Neural progenitor cell (in vitro differentiated cells): ENCODE results near the gene A1CF.

Experiments used
- CTCF ChIP-seq: fragments of 200-600 bp; sonication (generic); IDR thresholded peaks from 2 replicates; pipeline ENCODE4 v1.5.1; 2017; ENCODE audit warnings: antibody characterized with exemption, mild to moderate bottlenecking
- EZH2 ChIP-seq: fragments of 200-600 bp; sonication (generic); IDR thresholded peaks from 2 replicates; pipeline ENCODE4 v1.6.1; 2017; ENCODE audit warnings: antibody characterized with exemption, mild to moderate bottlenecking, moderate library complexity
- EZH2phosphoT487 ChIP-seq: fragments of 200-600 bp; sonication (generic); IDR thresholded peaks from 2 replicates; pipeline ENCODE4 v1.6.1; 2017; ENCODE audit warnings: antibody characterized with exemption

DNA sequence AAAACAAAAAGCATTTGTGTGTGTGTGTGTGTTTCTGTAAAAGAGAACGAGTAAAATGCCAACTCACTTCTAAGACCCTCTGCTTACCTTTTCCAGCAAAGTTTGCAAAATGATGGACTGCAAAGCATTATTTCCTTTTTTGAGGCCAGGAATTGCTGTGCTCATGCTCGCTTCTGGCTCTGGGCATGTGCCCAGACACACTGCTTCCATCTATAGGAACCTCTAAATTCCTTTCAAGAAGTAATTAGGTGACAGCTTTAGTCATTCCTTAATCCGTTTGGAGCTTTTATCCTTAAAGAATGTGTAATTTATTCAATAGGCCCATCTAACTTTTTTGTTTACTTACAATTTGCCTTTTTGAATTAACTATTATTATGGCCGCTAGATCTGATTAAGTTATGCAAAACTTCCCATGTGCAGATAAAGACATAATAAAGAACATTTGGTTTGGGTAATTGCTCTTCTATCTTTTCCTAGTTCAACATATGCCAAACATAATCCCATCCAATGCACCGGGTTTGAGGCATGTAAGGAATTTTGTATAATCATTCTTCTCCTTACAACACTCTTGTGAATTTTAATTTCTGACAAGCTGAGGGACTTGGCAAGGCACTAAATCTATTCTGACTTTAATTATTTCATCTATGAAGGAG, 34.7 kb downstream of the A1CF start:
- TF ChIP-seq EZH2phosphoT487 (peak; percentile 48), CTCF (no peak), EZH2 (no peak)
